Activated T-cell treated with anti-CD3 and anti-CD28 coated beads, Interleukin-2, amount 50 U/mL, for 4 hours (primary cell): Measurements from ENCODE around the gene DRD1. TPM values are rescaled to one million over a fixed set of nuclear protein-coding genes. Genes with fewer than 3 reads are reported as not detected.

Experiments used
- ATAC-seq, 2 donors: fragments of 200-7000 bp; cut with Tn5 transposase; one replicate each; pipeline ENCODE4 v1.10.0; 2021
- DNase-seq: peaks from one replicate; pipeline ENCODE4 v3.0.0-alpha.2; 2020
- H3K27me3 Mint-ChIP-seq: one replicate; pipeline ENCODE4 v1.8.0; 2021; ENCODE audit warnings: low read depth, mixed read lengths
- H3K36me3 Mint-ChIP-seq: one replicate; pipeline ENCODE4 v1.8.0; 2022; ENCODE audit warnings: mixed read lengths; ENCODE audit not compliant: insufficient read depth
- H3K4me1 Mint-ChIP-seq: one replicate; pipeline ENCODE4 v1.8.0; 2021; ENCODE audit warnings: low read depth, mixed read lengths
- H3K4me3 Mint-ChIP-seq: one replicate; pipeline ENCODE4 v1.8.0; 2021; ENCODE audit warnings: mild to moderate bottlenecking, moderate library complexity, mixed read lengths
- H3K9me3 Mint-ChIP-seq: one replicate; pipeline ENCODE4 v1.8.0; 2021; ENCODE audit warnings: mixed read lengths
- total RNA-seq, 3 donors: library from RNA; stranded (reverse); gene quantifications; one replicate each; pipeline ENCODE4 v1.2.1, GENCODE V29; 2021

DRD1 gene
- under 1 TPM in 1 of 3 donors, not detected in 2; 0.05 TPM for total RNA-seq

GRCh38 chr5:175444060-175444904 is at the start of gene DRD1:
DRD1 (minus strand) TSS chr5:175444182; CDS start chr5:175443099, 1,083 bp downstream.
- H3K4me3 Mint-ChIP-seq = peak within 1 kb of the TSS; percentile 66
- peaks cover 9% of the 10 kb centered on the region for H3K4me1 Mint-ChIP-seq

GRCh38 chr5:175493726-175494125 is 49.7 kb upstream of the DRD1 start:
- Mint-ChIP-seq H3K9me3 (no peaks in the 10 kb centered on the region), H3K4me3 (no peak overlapping the region), H3K36me3 (peaks cover 38% of the 10 kb centered on the region), H3K27me3 (no peaks in the 10 kb centered on the region), H3K4me1 (peaks cover 42% of the 10 kb centered on the region)
- DNase-seq = no peak
- ATAC-seq = no peak

More at GRCh38 chr5:175444060-175444904, at the start of gene DRD1:
- peak; percentile 89 to 93 for ATAC-seq
- H3K27me3 Mint-ChIP-seq = peaks cover 59% of the 10 kb centered on the region
- no peaks in the 10 kb centered on the region for H3K9me3 Mint-ChIP-seq
- DNase-seq = peak; percentile 44
- no peaks in the 10 kb centered on the region for H3K36me3 Mint-ChIP-seq

DNA sequence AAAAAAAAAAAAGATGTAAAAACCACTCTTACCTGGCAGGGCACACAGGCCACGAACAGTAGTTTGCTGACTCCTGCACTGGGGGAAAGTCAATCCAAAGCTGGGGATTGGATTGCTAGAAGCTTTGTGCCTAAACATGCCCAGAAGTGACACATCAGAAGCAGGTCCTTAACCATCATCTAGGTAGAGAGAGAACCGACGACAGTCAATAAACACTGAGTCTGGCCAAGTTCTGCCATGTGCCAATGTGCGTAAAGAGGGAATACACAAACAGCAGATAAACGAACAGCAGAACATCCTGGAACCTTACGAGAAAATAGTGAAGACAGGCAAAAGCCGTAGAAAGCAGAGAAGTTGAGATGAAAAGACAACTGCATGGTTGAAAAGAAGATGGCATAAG is 49.3 kb upstream of the DRD1 start:
- peaks cover 46% of the 10 kb centered on the region for H3K4me1 Mint-ChIP-seq
- H3K36me3 Mint-ChIP-seq = peaks cover 41% of the 10 kb centered on the region
- no peaks in the 10 kb centered on the region for H3K9me3 Mint-ChIP-seq
- ATAC-seq (no peak), DNase-seq (no peak)
- H3K4me3 Mint-ChIP-seq = no peak overlapping the region
- no peaks in the 10 kb centered on the region for H3K27me3 Mint-ChIP-seq

DNA sequence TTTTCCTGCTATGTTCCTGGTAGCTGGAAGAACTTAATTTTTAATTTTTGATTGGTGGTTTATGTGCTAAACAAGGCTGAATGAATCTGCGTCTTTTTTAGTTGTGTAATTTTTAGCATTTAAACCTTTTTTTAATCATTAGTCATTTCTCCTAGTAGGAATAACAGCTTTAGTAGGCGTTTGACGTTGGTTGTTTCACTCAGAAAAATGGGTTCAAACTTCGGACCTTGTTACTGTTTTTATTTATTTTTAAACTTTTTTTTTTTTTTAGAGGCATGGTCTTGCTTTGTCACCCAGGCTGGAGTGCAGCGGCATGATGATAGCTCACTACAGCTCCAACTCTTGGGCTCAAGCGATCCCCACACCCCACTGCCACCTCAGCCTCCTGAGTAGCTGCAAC is 47.2 kb upstream of the DRD1 start:
- H3K4me3 Mint-ChIP-seq = no peak overlapping the region
- H3K27me3 Mint-ChIP-seq = no peaks in the 10 kb centered on the region
- no peaks in the 10 kb centered on the region for H3K9me3 Mint-ChIP-seq
- H3K36me3 Mint-ChIP-seq = peaks cover 48% of the 10 kb centered on the region
- peaks cover 54% of the 10 kb centered on the region for H3K4me1 Mint-ChIP-seq
- ATAC-seq (no peak), DNase-seq (no peak)

DNA sequence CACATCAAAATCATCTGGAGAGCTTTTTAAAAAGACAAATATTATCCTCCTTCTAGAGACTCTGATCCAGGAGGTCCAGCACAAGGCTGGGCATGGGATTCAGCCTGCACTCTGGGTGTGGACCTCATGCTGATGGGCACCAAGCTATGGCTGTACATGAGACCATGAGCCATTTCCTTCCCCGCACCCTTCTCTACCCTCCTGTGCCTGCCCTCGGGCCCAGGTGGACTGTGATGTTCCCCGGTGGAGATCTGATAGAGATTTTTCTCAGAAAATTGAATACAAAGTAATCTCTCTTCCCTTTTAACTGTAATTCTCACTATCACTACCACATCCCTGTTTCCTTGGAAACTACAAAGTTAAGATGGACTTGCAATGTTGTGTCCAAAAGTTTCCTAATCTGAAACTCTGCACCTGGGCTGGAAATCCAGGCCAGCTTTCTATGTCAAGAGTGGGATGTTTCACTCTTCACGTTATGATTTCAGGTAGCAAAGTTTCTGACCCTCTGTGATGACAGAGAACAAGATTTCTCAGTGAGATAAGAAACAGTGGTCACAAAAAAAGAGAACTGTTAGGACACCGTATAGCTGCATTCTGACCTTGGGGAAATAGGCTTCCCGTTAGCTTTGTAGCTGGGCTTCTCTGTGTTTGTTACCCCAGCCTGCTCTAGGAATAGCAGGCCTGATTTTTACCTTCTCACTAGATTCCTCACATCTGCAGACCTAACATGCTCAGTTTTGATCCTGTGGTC is 45.9 kb upstream of the DRD1 start:
- Mint-ChIP-seq H3K27me3 (no peaks in the 10 kb centered on the region), H3K4me1 (peaks cover 64% of the 10 kb centered on the region), H3K9me3 (no peaks in the 10 kb centered on the region), H3K4me3 (peak overlapping the region; percentile 0), H3K36me3 (peaks cover 55% of the 10 kb centered on the region)
- ATAC-seq = no peak
- DNase-seq = no peak

DNA sequence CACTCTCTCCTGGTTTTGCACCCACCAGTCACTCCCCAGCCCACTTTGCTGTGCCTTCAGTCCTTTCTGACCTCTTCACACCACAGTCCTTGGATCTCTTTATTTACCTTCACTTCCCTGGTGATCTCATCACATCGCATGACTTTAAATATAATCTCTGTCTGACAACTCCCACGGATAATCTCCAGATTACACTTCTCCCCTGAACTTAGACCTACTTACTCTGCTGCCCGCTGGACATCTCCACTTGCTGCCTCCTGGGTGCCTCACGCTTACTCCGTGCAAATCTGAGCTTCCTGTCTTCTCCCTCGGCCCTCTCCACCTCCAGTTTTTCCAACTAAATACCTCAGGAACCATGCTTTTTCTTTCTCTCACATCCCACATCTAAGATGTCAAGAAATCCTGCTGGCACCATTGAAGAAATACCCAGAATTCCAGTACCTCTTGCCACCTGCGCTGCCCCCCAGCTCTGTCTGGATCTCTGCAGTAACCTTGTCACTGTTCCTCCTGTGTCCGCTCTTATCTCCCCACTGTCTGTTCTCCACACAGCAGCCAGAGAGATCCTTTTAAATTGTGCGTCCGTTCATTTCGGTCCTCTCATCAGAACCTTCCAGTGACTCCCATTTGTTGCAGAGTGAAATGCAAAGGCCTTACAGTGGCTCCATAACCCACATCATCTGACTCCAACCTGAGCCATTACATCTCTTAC is 43.7 kb upstream of the DRD1 start:
- H3K36me3 Mint-ChIP-seq = peaks cover 62% of the 10 kb centered on the region
- no peaks in the 10 kb centered on the region for H3K27me3 Mint-ChIP-seq
- H3K9me3 Mint-ChIP-seq = no peaks in the 10 kb centered on the region
- H3K4me3 Mint-ChIP-seq = no peak overlapping the region
- DNase-seq (no peak), ATAC-seq (no peak)
- H3K4me1 Mint-ChIP-seq = peaks cover 70% of the 10 kb centered on the region

DNA sequence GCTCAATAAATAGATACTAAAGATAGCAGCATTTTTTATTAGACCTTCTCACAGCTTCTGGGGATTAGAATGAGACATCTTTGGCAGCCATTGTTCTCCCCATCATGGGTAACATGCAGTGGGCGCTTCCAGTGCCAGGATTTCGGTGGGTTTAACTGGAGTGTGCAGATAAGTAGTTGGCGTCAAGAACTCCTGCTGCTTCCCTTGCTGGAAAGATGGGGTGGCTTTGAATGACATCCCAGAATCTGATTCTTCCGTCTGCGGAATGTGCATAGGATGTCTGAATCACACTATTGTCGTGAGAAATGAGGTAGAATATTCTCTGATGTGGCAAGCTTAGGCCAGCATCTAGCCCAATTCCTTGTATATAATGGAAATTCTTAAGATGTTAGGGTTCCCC is 41.6 kb upstream of the DRD1 start:
- no peaks in the 10 kb centered on the region for H3K9me3 Mint-ChIP-seq
- peaks cover 65% of the 10 kb centered on the region for H3K36me3 Mint-ChIP-seq
- no peaks in the 10 kb centered on the region for H3K27me3 Mint-ChIP-seq
- DNase-seq = no peak
- ATAC-seq = no peak
- H3K4me1 Mint-ChIP-seq = peaks cover 90% of the 10 kb centered on the region
- no peak overlapping the region for H3K4me3 Mint-ChIP-seq

- Mint-ChIP-seq H3K27me3 (no peaks in the 10 kb centered on the region), H3K4me1 (peaks cover 90% of the 10 kb centered on the region), H3K36me3 (peaks cover 69% of the 10 kb centered on the region), H3K9me3 (no peaks in the 10 kb centered on the region), H3K4me3 (no peak overlapping the region)
- DNase-seq = no peak
- ATAC-seq = no peak
Observed at GRCh38 chr5:175484829-175485228, 40.8 kb upstream of the DRD1 start.

DNA sequence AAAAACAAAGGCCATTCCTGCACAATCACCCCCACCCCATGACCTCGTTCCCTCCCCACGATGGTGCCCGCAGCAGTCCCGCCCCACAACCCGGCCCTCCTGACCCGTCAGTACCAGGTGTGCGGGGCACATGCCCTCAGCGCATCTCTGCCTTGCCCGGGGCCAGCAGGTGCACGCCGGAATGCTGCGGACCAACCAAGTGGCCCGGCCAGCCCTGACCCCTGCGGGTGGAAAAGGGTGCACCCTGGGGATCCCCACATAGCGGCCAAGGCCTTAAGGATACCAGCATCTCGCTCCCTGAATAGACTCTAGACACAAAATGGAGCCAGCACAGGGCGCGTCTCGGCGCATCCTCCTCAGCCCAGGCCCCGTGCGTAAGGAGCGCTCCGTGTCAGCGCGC is 40.3 kb upstream of the DRD1 start:
- DNase-seq (no peak), ATAC-seq (no peak)
- H3K36me3 Mint-ChIP-seq = peaks cover 71% of the 10 kb centered on the region
- peaks cover 88% of the 10 kb centered on the region for H3K4me1 Mint-ChIP-seq
- H3K4me3 Mint-ChIP-seq = no peak overlapping the region
- no peaks in the 10 kb centered on the region for H3K27me3 Mint-ChIP-seq
- H3K9me3 Mint-ChIP-seq = no peaks in the 10 kb centered on the region

GRCh38 chr5:175483337-175483736 is 39.4 kb upstream of the DRD1 start:
- H3K27me3 Mint-ChIP-seq = no peaks in the 10 kb centered on the region
- peaks cover 72% of the 10 kb centered on the region for H3K36me3 Mint-ChIP-seq
- ATAC-seq (no peak), DNase-seq (no peak)
- H3K4me1 Mint-ChIP-seq = peaks cover 78% of the 10 kb centered on the region
- H3K4me3 Mint-ChIP-seq = peak overlapping the region; percentile 34
- H3K9me3 Mint-ChIP-seq = no peaks in the 10 kb centered on the region

- Mint-ChIP-seq H3K36me3 (peaks cover 41% of the 10 kb centered on the region), H3K9me3 (no peaks in the 10 kb centered on the region), H3K4me3 (peak overlapping the region; percentile 96), H3K27me3 (peaks cover 5% of the 10 kb centered on the region), H3K4me1 (peaks cover 58% of the 10 kb centered on the region)
- DNase-seq = no peak
- peak in 1 of 2 donors; percentile 1 for ATAC-seq
Observed at GRCh38 chr5:175479125-175479881, 35.3 kb upstream of the DRD1 start.

- DNase-seq (peak; percentile 76), ATAC-seq (peak; percentile 85 to 86)
- peaks cover 34% of the 10 kb centered on the region for H3K36me3 Mint-ChIP-seq
- peaks cover 8% of the 10 kb centered on the region for H3K27me3 Mint-ChIP-seq
- peaks cover 51% of the 10 kb centered on the region for H3K4me1 Mint-ChIP-seq
- H3K9me3 Mint-ChIP-seq = no peaks in the 10 kb centered on the region
- H3K4me3 Mint-ChIP-seq = peak within 1 kb of the TSS; percentile 96
Observed at GRCh38 chr5:175478384-175479124, 34.6 kb upstream of the DRD1 start, which contains the start of gene SFXN1. SFXN1 (plus strand) TSS chr5:175478560; CDS start chr5:175492104, 13,544 bp downstream.

GRCh38 chr5:175478008-175478383 is 34.0 kb upstream of the DRD1 start:
- H3K27me3 Mint-ChIP-seq = peaks cover 8% of the 10 kb centered on the region
- peaks cover 45% of the 10 kb centered on the region for H3K4me1 Mint-ChIP-seq
- ATAC-seq (no peak), DNase-seq (no peak)
- peak overlapping the region; percentile 82 for H3K4me3 Mint-ChIP-seq
- peaks cover 28% of the 10 kb centered on the region for H3K36me3 Mint-ChIP-seq
- H3K9me3 Mint-ChIP-seq = no peaks in the 10 kb centered on the region
